ENCODE data around the gene FLNB.

FLNB gene

DNA sequence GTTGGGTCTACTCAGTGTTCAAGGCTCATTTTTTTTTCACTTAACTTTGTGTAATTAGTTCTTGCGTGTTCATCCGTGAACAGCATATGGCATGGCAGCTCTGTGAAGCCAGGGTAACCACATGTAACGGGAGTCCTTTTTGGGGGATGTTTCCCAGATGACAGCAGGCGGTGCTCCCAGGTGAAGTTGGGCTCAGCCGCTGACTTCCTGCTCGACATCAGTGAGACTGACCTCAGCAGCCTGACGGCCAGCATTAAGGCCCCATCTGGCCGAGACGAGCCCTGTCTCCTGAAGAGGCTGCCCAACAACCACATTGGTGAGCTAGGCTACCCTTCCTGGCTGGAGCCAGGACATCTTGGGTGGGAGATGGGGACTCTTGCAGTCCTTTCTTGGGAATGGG is 139.8 kb downstream of the FLNB start:
- Histone ChIP-seq H3K4me3 (ENCODE audit: low read length, poor library complexity, severe bottlenecking) (no peak overlapping the region), H3K79me2 (ENCODE audit: insufficient read depth, low read length) (no peaks in the 10 kb centered on the region), H4K20me1 (ENCODE audit: insufficient read depth, low read length, poor library complexity, severe bottlenecking) (no peaks in the 10 kb centered on the region), H3K9ac (ENCODE audit: low read depth, low read length, poor library complexity, severe bottlenecking) (no peak overlapping the region), H2AFZ (ENCODE audit: low read length) (no peak overlapping the region), H3F3A (ENCODE audit: low read depth) (no peaks in the 10 kb centered on the region), H3K4me1 (ENCODE audit: insufficient read depth, low read length, poor library complexity, severe bottlenecking) (no peaks in the 10 kb centered on the region), H3K9me3 (ENCODE audit: insufficient read depth, low read depth, low read length) (no peaks in the 10 kb centered on the region), H3K27me3 (ENCODE audit: insufficient read depth, low read length, poor library complexity, severe bottlenecking) (no peaks in the 10 kb centered on the region), H3K4me2 (ENCODE audit: low read depth, low read length, poor library complexity, severe bottlenecking) (no peak overlapping the region), H3K9me2 (replicated peaks; ENCODE audit: low read depth, low read length) (no peaks in the 10 kb centered on the region), H3K36me3 (ENCODE audit: insufficient read depth, low read length) (peaks cover 34% of the 10 kb centered on the region; the same call in 1 of the 2 replicates)
- TF ChIP-seq EZH2phosphoT487 (IDR thresholded peaks at IDR 0.05; ENCODE audit: borderline replicate concordance) (no peak), CTCF (conservative IDR thresholded peaks at IDR 0.05; ENCODE audit: low read length) (no peak)

DNA sequence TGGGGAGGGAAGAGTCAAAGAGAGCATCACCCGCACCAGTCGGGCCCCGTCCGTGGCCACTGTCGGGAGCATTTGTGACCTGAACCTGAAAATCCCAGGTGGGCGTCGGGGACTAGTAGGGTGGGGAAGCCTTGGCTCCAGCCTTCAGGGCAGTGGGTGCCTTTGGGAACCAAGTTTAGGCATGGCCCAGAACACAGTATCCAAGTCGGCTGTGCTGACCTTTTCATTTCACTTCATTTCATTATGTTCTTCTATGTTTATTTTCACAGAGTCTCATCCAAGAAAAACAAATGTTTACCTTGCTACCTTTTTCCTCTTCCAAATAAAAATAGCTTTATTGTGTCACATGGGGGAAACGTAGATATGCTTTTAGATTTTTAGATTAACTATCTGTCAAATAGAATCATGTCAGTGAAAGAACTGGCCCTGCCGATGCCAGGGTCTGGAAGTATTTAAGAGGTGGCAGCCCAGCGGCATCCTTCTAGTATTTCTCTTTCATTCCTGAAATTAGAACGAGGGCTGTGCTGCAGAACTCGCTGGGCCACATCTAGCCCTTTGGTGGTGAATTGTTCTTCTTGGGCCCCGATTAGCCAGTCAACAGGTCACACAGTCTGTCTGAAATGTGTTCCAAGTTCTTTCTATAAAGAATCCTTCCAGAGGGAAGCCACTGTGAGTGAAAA is 142.0 kb downstream of the FLNB start:
- Histone ChIP-seq H3K9ac (ENCODE audit: low read depth, low read length, poor library complexity, severe bottlenecking) (no peak overlapping the region), H3K9me3 (ENCODE audit: insufficient read depth, low read depth, low read length) (no peaks in the 10 kb centered on the region), H3K27me3 (ENCODE audit: insufficient read depth, low read length, poor library complexity, severe bottlenecking) (no peaks in the 10 kb centered on the region), H3F3A (ENCODE audit: low read depth) (no peaks in the 10 kb centered on the region), H4K20me1 (ENCODE audit: insufficient read depth, low read length, poor library complexity, severe bottlenecking) (no peaks in the 10 kb centered on the region), H2AFZ (ENCODE audit: low read length) (no peak overlapping the region), H3K36me3 (ENCODE audit: insufficient read depth, low read length) (peaks cover 44% of the 10 kb centered on the region; the same call in 1 of the 2 replicates), H3K4me2 (ENCODE audit: low read depth, low read length, poor library complexity, severe bottlenecking) (no peak overlapping the region), H3K9me2 (replicated peaks; ENCODE audit: low read depth, low read length) (no peaks in the 10 kb centered on the region), H3K79me2 (ENCODE audit: insufficient read depth, low read length) (no peaks in the 10 kb centered on the region), H3K4me1 (ENCODE audit: insufficient read depth, low read length, poor library complexity, severe bottlenecking) (no peaks in the 10 kb centered on the region), H3K4me3 (ENCODE audit: low read length, poor library complexity, severe bottlenecking) (no peak overlapping the region)
- TF ChIP-seq EZH2phosphoT487 (IDR thresholded peaks at IDR 0.05; ENCODE audit: borderline replicate concordance) (no peak), CTCF (conservative IDR thresholded peaks at IDR 0.05; ENCODE audit: low read length) (no peak)

DNA sequence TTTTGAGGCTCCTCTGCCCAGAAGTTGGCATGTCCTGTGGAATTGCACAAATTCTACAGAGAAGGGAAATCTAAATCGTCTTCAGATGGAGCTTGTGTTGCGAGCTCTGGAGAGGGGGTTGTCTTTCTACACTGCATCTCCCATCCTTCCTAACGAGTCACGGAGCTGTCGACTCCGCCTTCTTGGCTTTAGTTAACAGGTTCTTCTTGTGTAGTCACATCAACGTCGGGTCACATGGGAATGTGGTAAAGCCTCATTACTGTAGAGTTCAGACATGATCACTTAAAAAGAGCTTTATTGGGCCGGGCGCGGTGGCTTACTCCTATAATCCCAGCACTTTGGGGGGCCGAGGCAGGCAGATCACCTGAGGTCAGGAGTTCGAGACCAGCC is 142.6 kb downstream of the FLNB start:
- H3K79me2 ChIP-seq (ENCODE audit: insufficient read depth, low read length), result no peaks in the 10 kb centered on the region
- H3K9me2 ChIP-seq (replicated peaks; ENCODE audit: low read depth, low read length), result no peaks in the 10 kb centered on the region
- no peaks in the 10 kb centered on the region for H3K27me3 ChIP-seq (ENCODE audit: insufficient read depth, low read length, poor library complexity, severe bottlenecking)
- H3K36me3 ChIP-seq (ENCODE audit: insufficient read depth, low read length), result peaks cover 46% of the 10 kb centered on the region; the same call in 1 of the 2 replicates
- H3K9ac ChIP-seq (ENCODE audit: low read depth, low read length, poor library complexity, severe bottlenecking), result no peak overlapping the region
- no peak overlapping the region for H2AFZ ChIP-seq (ENCODE audit: low read length)
- H3K4me2 ChIP-seq (ENCODE audit: low read depth, low read length, poor library complexity, severe bottlenecking), result no peak overlapping the region
- TF ChIP-seq CTCF (conservative IDR thresholded peaks at IDR 0.05; ENCODE audit: low read length) (no peak), EZH2phosphoT487 (IDR thresholded peaks at IDR 0.05; ENCODE audit: borderline replicate concordance) (no peak)
- H3F3A ChIP-seq (ENCODE audit: low read depth), result no peaks in the 10 kb centered on the region
- no peaks in the 10 kb centered on the region for H3K9me3 ChIP-seq (ENCODE audit: insufficient read depth, low read depth, low read length)
- H3K4me1 ChIP-seq (ENCODE audit: insufficient read depth, low read length, poor library complexity, severe bottlenecking), result no peaks in the 10 kb centered on the region
- no peaks in the 10 kb centered on the region for H4K20me1 ChIP-seq (ENCODE audit: insufficient read depth, low read length, poor library complexity, severe bottlenecking)
- no peak overlapping the region for H3K4me3 ChIP-seq (ENCODE audit: low read length, poor library complexity, severe bottlenecking)

Data from Loucy (cell line).